Kidney epithelial cell (primary cell): ENCODE results near the gene D2HGDH. TPM values are rescaled to one million over a fixed set of nuclear protein-coding genes. Genes with fewer than 3 reads are reported as not detected.

Experiments used
- DNase-seq: peaks from one replicate; pipeline ENCODE4 v3.0.0-alpha.2; 2010; ENCODE audit warnings: low read depth
- H3K27me3 ChIP-seq: 2 replicates; pipeline ENCODE4 v1.6.0; 2011; ENCODE audit warnings: low read length; ENCODE audit not compliant: control insufficient read depth, insufficient read depth
- H3K36me3 ChIP-seq: 2 replicates; pipeline ENCODE4 v1.5.1; 2011; ENCODE audit warnings: low read length; ENCODE audit not compliant: control insufficient read depth, insufficient read depth
- H3K4me3 ChIP-seq: 2 replicates; pipeline ENCODE4 v1.5.1; 2011; ENCODE audit warnings: low read depth, mild to moderate bottlenecking, control low read depth, low read length
- CTCF ChIP-seq: IDR thresholded peaks from 2 replicates; pipeline ENCODE4 v1.5.1; 2011; ENCODE audit warnings: mild to moderate bottlenecking, moderate library complexity, low read length, control low read depth, inconsistent platforms; ENCODE audit not compliant: insufficient read depth, poor library complexity, severe bottlenecking
- total RNA-seq: library from RNA; depleted of rRNA; stranded (reverse); fragments of >200 nt; gene quantifications from 2 replicates; pipeline ENCODE4 v1.2.3, GENCODE V29; 2015

D2HGDH gene
- total RNA-seq, 1 donor from 2014 or later: 16.5 TPM

GRCh38 chr2:241808721-241809382 lies 74.4 kb downstream of the D2HGDH start, which contains the start of gene NEU4:
Gene NEU4, plus strand, starts transcription at chr2:241809193. Its CDS starts 5,292 bp downstream, at chr2:241814485.
- DNase-seq: no peak
- TF ChIP-seq CTCF: no peak
- Histone ChIP-seq H3K27me3 (peaks cover 9% of the 10 kb centered on the region), H3K4me3 (no peak within 1 kb of the TSS), H3K36me3 (no peaks in the 10 kb centered on the region)

GRCh38 chr2:241809383-241810306 lies 75.2 kb downstream of the D2HGDH start:
- no peaks in the 10 kb centered on the region for H3K36me3 ChIP-seq
- no peak for DNase-seq
- H3K4me3 ChIP-seq: no peak overlapping the region
- no peak for TF ChIP-seq CTCF
- peaks cover 11% of the 10 kb centered on the region for H3K27me3 ChIP-seq

- Histone ChIP-seq H3K36me3 (no peaks in the 10 kb centered on the region), H3K27me3 (peaks cover 20% of the 10 kb centered on the region), H3K4me3 (no peak overlapping the region)
- no peak for DNase-seq
- TF ChIP-seq CTCF: no peak
These were observed 76.1 kb downstream of the D2HGDH start for GRCh38 chr2:241810307-241811200.

GRCh38 chr2:241811201-241811951 lies 76.9 kb downstream of the D2HGDH start:
- no peak for TF ChIP-seq CTCF
- H3K27me3 ChIP-seq: peaks cover 21% of the 10 kb centered on the region
- no peak overlapping the region for H3K4me3 ChIP-seq
- DNase-seq: no peak
- no peaks in the 10 kb centered on the region for H3K36me3 ChIP-seq
